IPS DF 19.7 (cell line): ENCODE results near the gene S100A12.

Source experiments
- DNase-seq: peaks from one replicate; pipeline ENCODE4 v3.0.0-alpha.2; 2013; ENCODE audit warnings: low read depth, low spot score

S100A12 gene

GRCh38 chr1:153368495-153368894 lies 6.9 kb downstream of the S100A12 start:
- DNase-seq = no peak

- no peak for DNase-seq
Observed at GRCh38 chr1:153367090-153367489, 8.3 kb downstream of the S100A12 start.

- DNase-seq = no peak
Observed at GRCh38 chr1:153366261-153366660, 9.2 kb downstream of the S100A12 start.

GRCh38 chr1:153365696-153366095 lies 9.7 kb downstream of the S100A12 start:
- DNase-seq = no peak

- no peak for DNase-seq
Observed at GRCh38 chr1:153364766-153365666, 10.4 kb downstream of the S100A12 start.

GRCh38 chr1:153364156-153364555 lies 11.3 kb downstream of the S100A12 start:
- DNase-seq = no peak

GRCh38 chr1:153363641-153364040 lies 11.8 kb downstream of the S100A12 start:
- no peak for DNase-seq

GRCh38 chr1:153362187-153362775 lies 13.1 kb downstream of the S100A12 start:
- DNase-seq = no peak

- no peak for DNase-seq
Observed at GRCh38 chr1:153361480-153362109, 13.8 kb downstream of the S100A12 start.

GRCh38 chr1:153360592-153361479 lies 14.6 kb downstream of the S100A12 start:
- DNase-seq = no peak

GRCh38 chr1:153360190-153360589 lies 15.2 kb downstream of the S100A12 start:
- no peak for DNase-seq

GRCh38 chr1:153359241-153359640 lies 16.2 kb downstream of the S100A12 start:
- no peak for DNase-seq

- no peak for DNase-seq
Observed at GRCh38 chr1:153358691-153358975, 16.8 kb downstream of the S100A12 start.

GRCh38 chr1:153357853-153358690 lies 17.3 kb downstream of the S100A12 start, which contains the start of gene S100A9:
Gene S100A9, plus strand, starts transcription at chr1:153357854. Its CDS starts 430 bp downstream, at chr1:153358284.
- DNase-seq = no peak

GRCh38 chr1:153357076-153357852 lies 18.2 kb downstream of the S100A12 start:
- DNase-seq = no peak

- DNase-seq = no peak
Observed at GRCh38 chr1:153356392-153357075, 18.9 kb downstream of the S100A12 start.

- peak; percentile 52 for DNase-seq
Observed at GRCh38 chr1:153355445-153356071, 19.9 kb downstream of the S100A12 start.

GRCh38 chr1:153354515-153355193 lies 20.8 kb downstream of the S100A12 start:
- DNase-seq = no peak
